NCI-H226 (cell line): ENCODE measurements around the gene SIGLEC6.

Experiments used
- DNase-seq: peaks from one replicate; pipeline ENCODE4 v3.0.0-alpha.2; 2015

The SIGLEC6 gene

GRCh38 chr19:51548213-51548651 lies 16.8 kb upstream of the SIGLEC6 start:
- no peak for DNase-seq

GRCh38 chr19:51547397-51548212 lies 16.1 kb upstream of the SIGLEC6 start:
- no peak for DNase-seq

DNA sequence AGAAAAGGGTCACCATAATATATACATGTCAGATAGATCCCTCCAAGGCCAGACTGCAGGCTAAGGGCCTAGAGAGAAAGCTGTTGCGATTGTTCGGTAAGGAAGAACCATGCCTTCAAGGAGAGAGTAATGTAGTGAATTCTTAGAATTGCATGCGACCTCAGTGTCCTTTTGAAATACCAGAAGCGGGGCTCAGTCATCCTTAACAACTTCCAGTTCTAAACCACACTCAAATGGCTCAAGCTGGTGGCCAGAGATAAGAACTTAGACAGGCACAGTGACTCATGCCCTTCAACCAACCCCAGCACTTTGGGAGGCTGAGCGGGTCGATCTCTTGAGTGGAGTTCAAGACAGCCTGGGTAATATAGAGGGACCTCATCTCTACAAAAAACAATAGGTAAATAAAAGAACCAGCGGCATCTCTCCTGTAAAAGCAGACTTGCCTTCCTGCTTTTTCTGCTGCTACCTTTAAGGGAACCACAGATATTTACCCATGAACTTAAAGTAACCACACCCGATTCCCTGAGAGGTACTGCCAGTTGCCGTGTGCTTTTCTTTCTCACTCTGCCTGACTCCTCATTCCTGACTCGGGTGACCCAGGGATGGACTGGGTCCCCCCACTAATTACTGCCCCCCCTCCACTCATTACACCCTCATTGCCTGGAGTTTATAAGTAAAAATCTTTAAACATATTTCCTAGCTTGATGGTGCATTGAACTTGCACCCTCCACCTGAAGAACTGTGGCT lies 15.4 kb upstream of the SIGLEC6 start:
- DNase-seq, result no peak

- no peak for DNase-seq
Observed at GRCh38 chr19:51546107-51546649, 14.7 kb upstream of the SIGLEC6 start.

- DNase-seq, result no peak
Observed at GRCh38 chr19:51544038-51544437, 12.6 kb upstream of the SIGLEC6 start.

- DNase-seq, result no peak
Observed at GRCh38 chr19:51542699-51543098, 11.2 kb upstream of the SIGLEC6 start.

DNA sequence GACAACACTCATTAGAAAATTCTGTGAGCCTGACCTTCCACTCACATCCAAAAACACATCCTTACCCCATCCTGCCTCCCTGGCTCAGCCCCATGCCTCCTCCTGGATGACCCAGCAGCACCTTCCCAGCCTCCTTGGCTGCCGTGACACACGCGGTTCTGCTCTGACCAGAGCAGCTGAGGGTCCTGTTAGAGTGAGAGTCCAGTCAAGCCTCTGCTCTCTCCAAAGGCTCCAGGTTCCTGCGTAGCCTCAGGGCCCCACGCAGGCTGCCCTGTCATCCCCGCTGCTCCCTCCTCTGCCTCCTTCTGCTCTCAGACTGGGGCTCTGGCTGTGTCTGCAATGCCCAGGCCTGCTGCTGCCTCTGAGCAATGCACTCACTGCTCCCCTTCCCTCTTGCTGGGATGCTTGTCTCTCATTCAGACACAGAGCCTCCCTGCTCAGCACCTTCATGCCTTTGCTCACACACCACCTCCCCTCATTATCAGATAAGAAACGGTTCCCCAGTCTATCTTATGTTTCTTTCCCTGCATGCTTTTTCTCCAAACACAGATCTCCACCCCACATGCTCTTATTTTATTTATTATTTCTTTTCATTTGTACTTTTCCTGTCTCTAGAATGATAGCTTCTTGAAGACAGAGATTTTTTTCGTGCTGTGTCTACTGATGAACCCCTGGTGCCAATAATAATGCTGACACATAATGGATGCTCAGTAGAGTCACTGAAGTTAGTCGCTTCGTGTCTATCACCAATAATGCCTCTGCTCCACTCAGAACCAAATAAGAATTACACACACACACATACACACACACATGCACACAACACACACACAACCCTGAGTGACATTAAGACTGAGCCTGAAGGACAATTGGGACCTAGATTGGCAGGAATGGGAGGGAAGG lies 10.2 kb upstream of the SIGLEC6 start:
- DNase-seq, result no peak

DNA sequence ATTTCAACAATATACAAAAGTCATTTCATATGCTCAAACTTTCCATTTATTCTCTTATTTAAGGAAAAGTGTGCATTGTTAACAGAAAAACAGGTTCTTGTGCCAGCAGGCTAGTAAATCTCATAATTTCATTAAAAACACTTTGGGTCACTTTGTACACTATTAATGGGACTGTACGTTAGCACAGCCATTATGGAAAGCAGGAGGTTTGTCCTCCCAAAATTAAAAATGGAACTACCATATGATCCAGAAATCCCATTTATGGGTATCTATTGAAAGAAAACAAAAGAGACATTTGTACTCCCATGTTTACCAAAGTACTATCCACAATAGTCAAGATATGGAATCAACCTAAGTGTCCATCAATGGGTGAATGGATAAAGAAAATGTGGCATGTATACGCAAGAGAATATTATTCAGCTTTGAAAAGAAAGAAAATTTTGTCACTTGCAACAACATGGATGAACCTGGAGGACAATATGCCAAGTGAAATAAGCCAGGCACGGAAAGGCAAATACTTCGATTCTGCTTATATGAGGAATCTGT lies 8.4 kb upstream of the SIGLEC6 start:
- no peak for DNase-seq

- DNase-seq, result no peak
Observed at GRCh38 chr19:51535535-51535934, 4.1 kb upstream of the SIGLEC6 start.

DNA sequence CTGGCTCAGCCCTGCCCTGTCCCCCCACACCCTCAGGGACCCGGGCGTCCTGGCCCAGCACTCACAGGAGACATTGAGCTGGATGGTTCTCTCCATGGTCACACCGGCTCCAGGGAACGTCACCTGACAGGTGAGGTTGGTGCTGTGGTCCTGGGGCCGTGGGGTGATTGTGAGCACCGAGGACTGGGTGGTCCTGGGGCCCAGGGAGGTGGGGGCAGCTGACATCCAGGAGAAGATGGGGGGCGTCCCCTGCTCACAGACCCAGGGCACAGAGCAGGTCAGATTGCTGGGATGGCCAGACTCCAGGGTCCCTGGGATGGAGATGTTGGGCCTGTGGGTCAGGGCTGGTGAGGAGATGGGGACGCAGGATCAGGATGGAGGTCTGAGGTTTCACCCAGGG lies 854 bp downstream of the SIGLEC6 start:
- no peak for DNase-seq

DNA sequence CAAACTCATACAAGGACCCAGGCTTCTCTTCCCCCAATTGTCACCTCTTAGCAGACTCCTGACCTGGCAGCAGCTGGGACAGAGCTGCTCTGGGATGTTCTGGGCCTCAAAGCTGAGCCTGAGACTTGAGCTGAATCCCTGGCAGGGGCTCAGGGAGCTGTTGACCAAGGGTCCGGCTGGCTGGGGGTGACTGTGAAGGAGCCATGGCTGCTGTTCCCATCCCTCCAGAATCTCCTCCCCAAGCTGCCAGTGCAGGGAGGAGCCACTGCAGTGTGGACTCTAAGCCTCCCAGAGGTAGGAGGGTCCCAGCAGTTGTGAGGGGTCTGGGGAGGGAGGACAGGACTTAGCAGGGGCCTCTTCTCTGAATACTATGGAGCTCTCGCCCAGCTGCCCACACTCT lies 2.2 kb downstream of the SIGLEC6 start:
- no peak for DNase-seq

GRCh38 chr19:51525651-51526050 lies 5.8 kb downstream of the SIGLEC6 start:
- DNase-seq, result no peak

DNA sequence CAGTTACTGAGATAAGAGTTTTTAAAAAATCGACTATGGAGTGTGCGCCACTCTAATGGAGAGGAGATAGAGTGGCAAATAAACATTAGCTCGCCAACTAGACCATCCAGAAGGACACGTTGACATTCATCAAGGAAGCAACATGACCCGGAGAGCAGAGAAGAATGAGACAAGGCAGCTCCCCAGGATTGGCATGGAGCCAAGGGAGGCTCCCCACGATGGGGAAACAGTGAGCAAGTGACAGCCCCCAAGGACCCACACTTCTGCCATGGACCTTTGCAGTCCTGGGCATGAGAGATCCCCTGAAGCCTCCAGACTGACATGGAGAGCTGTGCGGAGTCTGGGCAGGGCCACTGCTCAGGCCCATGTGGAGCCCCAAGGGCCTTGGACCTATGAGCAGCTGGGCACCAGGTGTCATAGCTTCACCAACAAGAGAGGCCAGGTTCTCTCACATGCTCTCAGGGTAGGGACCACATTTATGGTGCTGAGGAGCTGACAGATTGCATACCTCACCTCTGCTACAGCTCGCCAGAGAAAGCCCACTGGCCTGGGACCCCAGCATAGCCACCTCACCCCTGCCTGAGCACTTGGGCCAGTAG lies 6.7 kb downstream of the SIGLEC6 start:
- DNase-seq, result no peak

GRCh38 chr19:51521781-51522180 lies 9.7 kb downstream of the SIGLEC6 start:
- DNase-seq, result no peak

DNA sequence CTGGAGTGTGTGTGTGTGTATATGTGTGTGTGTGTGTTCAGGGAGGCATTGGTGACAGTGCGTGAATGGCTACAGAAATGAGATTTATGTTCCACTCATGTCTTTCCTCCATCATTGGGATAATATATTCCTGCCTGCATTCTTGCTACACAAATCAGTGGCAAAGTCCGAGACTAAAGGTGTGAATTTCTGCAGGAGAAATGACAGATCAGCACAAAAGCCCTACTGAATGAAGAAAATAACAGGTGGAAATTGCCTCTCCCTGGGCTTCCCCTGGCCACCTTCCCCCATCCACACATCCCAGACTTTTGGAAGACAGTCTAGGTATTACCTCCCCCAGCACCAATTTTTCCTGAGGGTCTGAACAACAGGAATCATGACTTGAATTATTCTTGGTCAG lies 10.1 kb downstream of the SIGLEC6 start:
- DNase-seq, result no peak

- DNase-seq, result no peak
Observed at GRCh38 chr19:51520728-51521127, 10.7 kb downstream of the SIGLEC6 start.

- DNase-seq, result no peak
Observed at GRCh38 chr19:51514866-51515481, 16.5 kb downstream of the SIGLEC6 start.

- DNase-seq, result no peak
Observed at GRCh38 chr19:51513968-51514367, 17.5 kb downstream of the SIGLEC6 start.

DNA sequence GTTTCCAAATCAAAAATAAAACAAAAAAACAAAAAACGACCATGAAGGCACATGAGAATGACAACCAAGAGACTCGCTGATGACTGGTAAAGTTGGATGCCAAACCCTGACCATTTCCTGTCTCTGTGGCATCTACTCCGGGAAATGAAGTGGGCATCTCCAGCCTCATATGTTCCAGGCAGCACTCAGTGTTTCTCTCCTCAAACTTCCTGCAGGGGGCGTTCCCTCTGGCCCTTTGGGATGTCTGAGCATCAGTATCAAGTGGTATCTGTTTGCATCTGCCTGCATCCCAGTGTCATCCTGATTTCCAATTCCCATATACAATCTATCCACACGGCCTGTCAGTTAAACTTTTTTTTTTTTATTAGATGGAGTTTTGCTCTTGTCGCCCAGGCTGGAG lies 20.1 kb downstream of the SIGLEC6 start:
- no peak for DNase-seq

DNA sequence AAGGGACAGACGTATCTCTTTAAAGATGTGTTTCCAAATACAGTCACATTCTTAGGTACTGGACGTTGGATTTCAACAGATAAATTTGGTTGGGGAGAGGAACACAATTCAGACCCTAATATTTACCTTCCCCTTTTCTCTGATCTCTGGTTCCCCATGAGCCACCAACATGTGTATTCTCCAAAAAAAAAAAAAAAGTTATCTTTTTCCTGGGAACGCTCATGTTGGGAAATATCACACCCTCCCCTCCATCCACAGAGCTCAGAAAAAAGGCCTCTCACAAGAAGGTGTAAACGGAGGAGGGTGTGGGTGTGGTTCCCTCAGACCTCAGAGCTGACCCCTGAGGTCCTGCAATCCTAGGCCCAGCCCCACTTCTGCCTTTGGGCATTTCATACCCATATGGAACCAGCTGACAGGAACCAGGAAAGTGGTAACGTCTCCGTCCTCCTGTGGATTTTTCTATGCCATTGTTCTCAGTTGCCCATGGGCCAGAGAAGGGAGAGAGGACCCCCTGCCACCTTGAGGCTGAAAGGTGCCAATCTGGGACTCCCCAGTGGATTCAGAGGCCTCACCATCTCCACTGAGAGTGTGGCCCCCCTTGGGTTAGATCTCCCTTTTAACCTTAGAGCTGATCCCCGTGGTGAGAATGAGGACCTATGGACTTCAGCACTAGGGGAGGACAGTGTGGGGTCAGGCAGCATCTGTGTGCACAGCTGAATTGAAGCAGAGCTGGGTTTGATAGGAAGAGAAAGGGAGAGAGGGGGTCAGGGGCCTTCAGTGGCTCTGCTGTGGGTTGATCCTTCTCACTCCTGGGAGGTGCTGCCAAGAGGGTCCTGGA lies 21.4 kb downstream of the SIGLEC6 start:
- DNase-seq, result no peak
